ENCODE data around the gene VDAC2. TPM values are rescaled to one million over a fixed set of nuclear protein-coding genes. Genes with fewer than 3 reads are reported as not detected.

The VDAC2 gene
- total and polyA plus RNA-seq, 10 of the 15 experiments (the other 5 are each of a cell fraction or from before 2014, with no cell fraction given), result 73.4 to 294 (median 146) TPM

GRCh38 chr10:75181073-75181472 lies 29.5 kb upstream of the VDAC2 start:
- Histone ChIP-seq H4K20me1 (ENCODE audit: control insufficient read depth, insufficient read depth) (no peaks in the 10 kb centered on the region), H3K27ac (ENCODE audit: control insufficient read depth, insufficient read depth) (no peak overlapping the region), H3K4me2 (ENCODE audit: control insufficient read depth, insufficient read depth) (no peak overlapping the region), H3K9me3 (replicated peaks; ENCODE audit: control insufficient read depth, insufficient read depth, low read length) (no peaks in the 10 kb centered on the region), H3K27me3 (replicated peaks in 1 of 2; ENCODE audit: control insufficient read depth in 2 of 2, insufficient read depth in 2 of 2, low read length in 1 of 2) (no peaks in the 10 kb centered on the region), H3K79me2 (ENCODE audit: control insufficient read depth, insufficient read depth, low read length) (no peaks in the 10 kb centered on the region), H2AFZ (ENCODE audit: control insufficient read depth, low read depth, low read length) (no peak overlapping the region), H3K9ac (ENCODE audit: control insufficient read depth, insufficient read depth, low read length) (no peak overlapping the region), H3K4me3 (no peak overlapping the region), H3K36me3 (ENCODE audit: control insufficient read depth in 2 of 2, insufficient read depth in 2 of 2, low read length in 1 of 2) (peaks cover 0 to 20% of the 10 kb centered on the region in 2 experiments; a peak in 2 of 4 replicates), H3K4me1 (ENCODE audit: control insufficient read depth, insufficient read depth, low read length) (peaks cover 3% of the 10 kb centered on the region; the same call in 1 of the 2 replicates)
- intact Hi-C loops (cut with micrococcal nuclease; ENCODE audit: unreplicated experiment), result no loop called here
- CTCF ChIA-PET, result interaction anchor here (1.0 to 3.4 kb wide), 2 partner anchors 16 to 55 kb away, joined by 3 to 20 read pairs; partner anchors contain the start of gene COMTD1
- ATAC-seq (no peak), FAIRE-seq (no peak), DNase-seq (ENCODE audit: low read depth, low spot score) (no peak)
- RAD21 ChIA-PET (ENCODE audit: unreplicated experiment), result no interaction called here
- BruUV-seq (replicated peaks), result no TSS peak
- WGBS (ENCODE audit: insufficient coverage, insufficient replicate concordance, low lambda C conversion rate, missing lambda C conversion rate), result 86% methylated on average over 1 of the region's 1 CpG
- POLR2A ChIA-PET, result no interaction called here
- in situ Hi-C loops (cut with MboI), result no loop called here
- SMC1A ChIA-PET (ENCODE audit: uncharacterized antibody, unreplicated experiment), result interaction anchor here (0.9 to 1.6 kb wide), 2 partner anchors 15 to 50 kb away, joined by 3 to 7 read pairs; no protein-coding TSS in a partner anchor
- TF ChIP-seq REST (IDR thresholded peaks at IDR 0.05; ENCODE audit: low read depth, low read length) (no peak), PAX5 (IDR thresholded peaks at IDR 0.05; ENCODE audit: borderline replicate concordance, low read depth, low read length) (no peak), MXI1 (IDR thresholded peaks at IDR 0.05; ENCODE audit: low read depth, low read length) (no peak), NFYB (IDR thresholded peaks at IDR 0.05; ENCODE audit: insufficient read depth, low read depth, low read length) (no peak), EP300 (IDR thresholded peaks at IDR 0.05; ENCODE audit: borderline replicate concordance in 1 of 2, control insufficient read depth in 1 of 2, low read depth in 2 of 2, low read length in 2 of 2) (no peak), USF1 (IDR thresholded peaks at IDR 0.05; ENCODE audit: borderline replicate concordance, extremely low read length, insufficient read depth, low read depth, low read length) (no peak), SREBF1 (IDR thresholded peaks at IDR 0.05; ENCODE audit: low read length) (no peak), IKZF2 (IDR thresholded peaks at IDR 0.05) (no peak), ESRRA (IDR thresholded peaks at IDR 0.05; ENCODE audit: low read length) (no peak), ZSCAN29 (IDR thresholded peaks at IDR 0.05) (no peak), SMC3 (IDR thresholded peaks at IDR 0.05; ENCODE audit: borderline replicate concordance, low read length) (no peak), ZZZ3 (IDR thresholded peaks at IDR 0.05; ENCODE audit: control insufficient read depth, insufficient read length, low read depth) (no peak), ATF2 (IDR thresholded peaks at IDR 0.05; ENCODE audit: low read length) (no peak), MLLT1 (IDR thresholded peaks at IDR 0.05) (no peak), MEF2A (IDR thresholded peaks at IDR 0.05; ENCODE audit: insufficient read depth, low read depth, low read length) (no peak)
